Measurements from ENCODE around the gene ZSCAN5A. TPM values are rescaled to one million over a fixed set of nuclear protein-coding genes. Genes with fewer than 3 reads are reported as not detected.

The ZSCAN5A gene
- total and polyA plus RNA-seq, 2 of the 13 experiments (the other 11 are each of a cell fraction or from before 2014, with no cell fraction given) = 9.5 to 17.8 TPM

- Histone ChIP-seq H3K36me3 (replicated peaks in 1 of 2; ENCODE audit: control insufficient read depth in 1 of 2, insufficient read depth in 2 of 2, low read length in 2 of 2) (no peaks in the 10 kb centered on the region), H3K79me2 (ENCODE audit: insufficient read depth, low read length) (no peaks in the 10 kb centered on the region), H3K4me1 (ENCODE audit: insufficient read depth, low read length) (peaks cover 2% of the 10 kb centered on the region; the same call in 1 of the 2 replicates), H3K27ac (ENCODE audit: extremely low read length, insufficient read depth, low read length) (no peak overlapping the region), H3K4me3 (replicated peaks in 1 of 3; ENCODE audit: insufficient read depth in 1 of 3, low read depth in 2 of 3, low read length in 3 of 3) (no peak overlapping the region), H3K9ac (ENCODE audit: insufficient read depth, low read depth, low read length) (no peak overlapping the region), H4K20me1 (ENCODE audit: insufficient read depth, low read length) (no peaks in the 10 kb centered on the region), H3K27me3 (ENCODE audit: control insufficient read depth in 1 of 2, insufficient read depth in 2 of 2, low read length in 2 of 2) (no peaks in the 10 kb centered on the region), H3K4me2 (ENCODE audit: low read depth, low read length) (no peak overlapping the region), H3K9me3 (ENCODE audit: low read length) (peaks cover 13% of the 10 kb centered on the region), H2AFZ (ENCODE audit: low read length) (no peak overlapping the region)
- in situ Hi-C loops (cut with HindIII; ENCODE audit: extremely low pct_ligation_motif_present, low pct_unique_long_range_greater_than_20kb) (no loop called here), intact Hi-C loops (cut with micrococcal nuclease; ENCODE audit: unreplicated experiment) (no loop called here)
- FAIRE-seq (no peak), DNase-seq (ENCODE audit: low spot score) (no peak), ATAC-seq (no peak)
- CTCF ChIA-PET (ENCODE audit: low intra/inter-chr PET ratio, low total read pairs) = no interaction called here
- BruUV-seq (replicated peaks) = no TSS peak
- 71% methylated on average over 7 of the region's 7 CpGs for WGBS (ENCODE audit: low lambda C conversion rate)
- POLR2A ChIA-PET = interaction anchor here (1.5 kb wide), 1 partner anchor 21 kb away, joined by 3 read pairs; no protein-coding TSS in a partner anchor
- no peak for TF ChIP-seq SAFB2 (CRISPR knock-in tag; IDR thresholded peaks at IDR 0.05; ENCODE audit: borderline replicate concordance, low read depth)
- no peak for TF ChIP-seq SRSF9 (IDR thresholded peaks at IDR 0.05; ENCODE audit: borderline replicate concordance, insufficient read depth, low read depth, low read length, poor library complexity, severe bottlenecking)
- TF ChIP-seq ZNF180 (CRISPR knock-in tag; IDR thresholded peaks at IDR 0.05; ENCODE audit: borderline replicate concordance, low read depth) = no peak
- no peak for TF ChIP-seq ZNF564 (CRISPR knock-in tag; IDR thresholded peaks at IDR 0.05)
- TF ChIP-seq, protein P1, sequence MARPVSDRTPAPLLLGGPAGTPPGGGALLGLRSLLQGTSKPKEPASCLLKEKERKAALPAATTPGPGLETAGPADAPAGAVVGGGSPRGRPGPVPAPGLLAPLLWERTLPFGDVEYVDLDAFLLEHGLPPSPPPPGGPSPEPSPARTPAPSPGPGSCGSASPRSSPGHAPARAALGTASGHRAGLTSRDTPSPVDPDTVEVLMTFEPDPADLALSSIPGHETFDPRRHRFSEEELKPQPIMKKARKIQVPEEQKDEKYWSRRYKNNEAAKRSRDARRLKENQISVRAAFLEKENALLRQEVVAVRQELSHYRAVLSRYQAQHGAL (CRISPR knock-in tag; IDR thresholded peaks at IDR 0.05; ENCODE audit: not compliant biosample characterization) = no peak
- TF ChIP-seq HIVEP1 (CRISPR knock-in tag; IDR thresholded peaks at IDR 0.05) = no peak
- no peak for TF ChIP-seq MZF1 (CRISPR knock-in tag; IDR thresholded peaks at IDR 0.05; ENCODE audit: borderline replicate concordance)
- TF ChIP-seq HOXA3 (CRISPR knock-in tag; IDR thresholded peaks at IDR 0.05) = no peak
- no peak for TF ChIP-seq SATB2 (CRISPR knock-in tag; IDR thresholded peaks at IDR 0.05)
- TF ChIP-seq ZNF772 (CRISPR knock-in tag; IDR thresholded peaks at IDR 0.05) = no peak
- no peak for TF ChIP-seq NBN (conservative IDR thresholded peaks at IDR 0.05)
- TF ChIP-seq ZBTB21 (CRISPR knock-in tag; IDR thresholded peaks at IDR 0.05) = no peak
- no peak for TF ChIP-seq ZBTB20 (CRISPR knock-in tag; IDR thresholded peaks at IDR 0.05; ENCODE audit: borderline replicate concordance, low read depth)
- no peak for TF ChIP-seq SPEN (CRISPR knock-in tag; IDR thresholded peaks at IDR 0.05; ENCODE audit: low read depth)
- TF ChIP-seq ZNF432 (CRISPR knock-in tag; IDR thresholded peaks at IDR 0.05; ENCODE audit: borderline replicate concordance) = no peak
- no peak for TF ChIP-seq ZNF652 (CRISPR knock-in tag; IDR thresholded peaks at IDR 0.05; ENCODE audit: borderline replicate concordance, low read depth)
- no peak for TF ChIP-seq SNAPC2 (CRISPR knock-in tag; IDR thresholded peaks at IDR 0.05)
- TF ChIP-seq ZNF720 (CRISPR knock-in tag; IDR thresholded peaks at IDR 0.05) = no peak
- no peak for TF ChIP-seq ELF4 (CRISPR knock-in tag; IDR thresholded peaks at IDR 0.05; ENCODE audit: borderline replicate concordance)
Observed at GRCh38 chr19:56347163-56347778, 32.6 kb upstream of the ZSCAN5A start.

Data from HepG2 (cell line).